ENCODE results near the gene MEA1.

The MEA1 gene

DNA sequence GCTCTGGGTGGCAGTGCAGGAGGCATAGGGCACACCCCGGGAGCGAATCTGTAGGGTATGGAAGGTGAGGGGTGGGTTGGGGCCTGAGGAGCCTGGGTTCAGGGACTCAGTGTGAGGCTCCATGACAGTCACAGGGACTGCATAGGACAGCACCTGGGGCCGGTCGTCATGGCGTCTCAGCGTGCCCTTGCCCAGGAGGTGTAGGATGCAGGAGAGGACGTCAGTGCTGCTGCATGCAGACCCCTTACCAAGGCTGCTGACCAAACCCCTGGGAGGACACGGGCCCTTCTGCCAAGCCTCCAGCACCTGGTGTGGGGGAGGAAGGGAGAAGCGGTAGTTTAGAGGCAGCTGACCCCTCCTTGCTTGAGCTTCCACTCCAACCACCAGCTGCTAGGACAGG, 24.0 kb upstream of the MEA1 start:
- no peak for DNase-seq (ENCODE audit: insufficient read length, low spot score)
- no peak for TF ChIP-seq CTCF (IDR thresholded peaks at IDR 0.05; ENCODE audit: insufficient read depth, missing control alignments)
- FAIRE-seq, result no peak

DNA sequence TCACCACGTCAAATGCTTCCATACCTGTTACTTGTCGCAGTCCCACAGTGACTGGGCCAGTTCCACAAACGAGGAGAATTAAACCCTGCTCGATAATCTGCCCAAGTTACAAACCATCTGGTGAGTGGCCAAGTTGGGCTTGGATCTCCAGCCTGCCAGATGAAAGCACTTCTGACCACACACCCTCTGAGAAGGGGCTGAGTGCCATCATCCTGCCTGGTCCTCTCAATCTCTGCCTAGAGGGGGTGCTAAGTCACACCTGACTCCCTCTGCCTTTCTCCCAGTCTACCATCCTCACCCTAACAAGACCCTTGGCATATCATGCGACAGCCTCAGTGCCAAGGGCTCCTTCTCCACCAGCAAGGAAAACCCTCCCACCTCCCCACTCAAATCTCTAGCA, 23.5 kb upstream of the MEA1 start:
- no peak for TF ChIP-seq CTCF (IDR thresholded peaks at IDR 0.05; ENCODE audit: insufficient read depth, missing control alignments)
- no peak for DNase-seq (ENCODE audit: insufficient read length, low spot score)
- no peak for FAIRE-seq

- DNase-seq (ENCODE audit: insufficient read length, low spot score) (no peak), FAIRE-seq (no peak)
- no peak for TF ChIP-seq CTCF (IDR thresholded peaks at IDR 0.05; ENCODE audit: insufficient read depth, missing control alignments)
Measured at GRCh38 chr6:43036712-43037111, 23.0 kb upstream of the MEA1 start.

- FAIRE-seq (no peak), DNase-seq (ENCODE audit: insufficient read length, low spot score) (no peak)
- TF ChIP-seq CTCF (IDR thresholded peaks at IDR 0.05; ENCODE audit: insufficient read depth, missing control alignments), result no peak
Measured at GRCh38 chr6:43035495-43036194, 21.9 kb upstream of the MEA1 start.

- DNase-seq (ENCODE audit: insufficient read length, low spot score) (no peak), FAIRE-seq (no peak)
- no peak for TF ChIP-seq CTCF (IDR thresholded peaks at IDR 0.05; ENCODE audit: insufficient read depth, missing control alignments)
Measured at GRCh38 chr6:43034190-43034525, 20.4 kb upstream of the MEA1 start.

- TF ChIP-seq CTCF (IDR thresholded peaks at IDR 0.05; ENCODE audit: insufficient read depth, missing control alignments), result no peak
- FAIRE-seq (no peak), DNase-seq (ENCODE audit: insufficient read length, low spot score) (no peak)
Measured at GRCh38 chr6:43033496-43034189, 19.9 kb upstream of the MEA1 start.

- no peak for FAIRE-seq
- TF ChIP-seq CTCF (IDR thresholded peaks at IDR 0.05; ENCODE audit: insufficient read depth, missing control alignments), result no peak
- no peak for DNase-seq (ENCODE audit: insufficient read length, low spot score)
Measured at GRCh38 chr6:43032326-43032725, 18.6 kb upstream of the MEA1 start.

Data from D721Med (cell line).